Glutamatergic neuron (in vitro differentiated cells): ENCODE measurements around the gene KRT71. TPM values are rescaled to one million over a fixed set of nuclear protein-coding genes. Genes with fewer than 3 reads are reported as not detected.

Source experiments
- DNase-seq: peaks from one replicate; pipeline ENCODE4 v3.0.0; 2022
- H3K27ac Mint-ChIP-seq: one replicate; pipeline ENCODE4 v1.8.0; 2020; ENCODE audit warnings: mild to moderate bottlenecking, mixed read lengths, inconsistent platforms; ENCODE audit not compliant: unreplicated experiment
- H3K27me3 Mint-ChIP-seq: one replicate; pipeline ENCODE4 v1.8.0; 2020; ENCODE audit warnings: mild to moderate bottlenecking, moderate library complexity, mixed read lengths, inconsistent platforms; ENCODE audit not compliant: unreplicated experiment
- H3K36me3 Mint-ChIP-seq: one replicate; pipeline ENCODE4 v1.8.0; 2020; ENCODE audit warnings: mild to moderate bottlenecking, mixed read lengths, inconsistent platforms; ENCODE audit not compliant: unreplicated experiment
- H3K4me1 Mint-ChIP-seq: one replicate; pipeline ENCODE4 v1.8.0; 2020; ENCODE audit warnings: mild to moderate bottlenecking, low read depth, mixed read lengths, inconsistent platforms; ENCODE audit not compliant: unreplicated experiment
- H3K4me3 Mint-ChIP-seq: one replicate; pipeline ENCODE4 v1.8.0; 2020; ENCODE audit warnings: mild to moderate bottlenecking, mixed read lengths, inconsistent platforms; ENCODE audit not compliant: unreplicated experiment
- H3K9me3 Mint-ChIP-seq: one replicate; pipeline ENCODE4 v1.8.0; 2020; ENCODE audit warnings: mild to moderate bottlenecking, moderate library complexity, mixed read lengths, inconsistent platforms; ENCODE audit not compliant: unreplicated experiment
- total RNA-seq: library from RNA; stranded (reverse); fragmentation: NEBNext Ultra II Directional; extraction: Animal tissue kit (Norgen Biotek cat#: 25700); gene quantifications from one replicate; pipeline ENCODE4 v1.2.1, GENCODE V29; 2021; ENCODE audit not compliant: unreplicated experiment
- TF ChIP-seq, protein P1 (sequence below): fragments of 200-600 bp; sonication (generic); IDR thresholded peaks from one replicate; pipeline ENCODE4 v1.5.0; 2021; ENCODE audit not compliant: partially characterized antibody, unreplicated experiment

Gene KRT71
- total RNA-seq, 1 donor from 2014 or later, result not detected

DNA sequence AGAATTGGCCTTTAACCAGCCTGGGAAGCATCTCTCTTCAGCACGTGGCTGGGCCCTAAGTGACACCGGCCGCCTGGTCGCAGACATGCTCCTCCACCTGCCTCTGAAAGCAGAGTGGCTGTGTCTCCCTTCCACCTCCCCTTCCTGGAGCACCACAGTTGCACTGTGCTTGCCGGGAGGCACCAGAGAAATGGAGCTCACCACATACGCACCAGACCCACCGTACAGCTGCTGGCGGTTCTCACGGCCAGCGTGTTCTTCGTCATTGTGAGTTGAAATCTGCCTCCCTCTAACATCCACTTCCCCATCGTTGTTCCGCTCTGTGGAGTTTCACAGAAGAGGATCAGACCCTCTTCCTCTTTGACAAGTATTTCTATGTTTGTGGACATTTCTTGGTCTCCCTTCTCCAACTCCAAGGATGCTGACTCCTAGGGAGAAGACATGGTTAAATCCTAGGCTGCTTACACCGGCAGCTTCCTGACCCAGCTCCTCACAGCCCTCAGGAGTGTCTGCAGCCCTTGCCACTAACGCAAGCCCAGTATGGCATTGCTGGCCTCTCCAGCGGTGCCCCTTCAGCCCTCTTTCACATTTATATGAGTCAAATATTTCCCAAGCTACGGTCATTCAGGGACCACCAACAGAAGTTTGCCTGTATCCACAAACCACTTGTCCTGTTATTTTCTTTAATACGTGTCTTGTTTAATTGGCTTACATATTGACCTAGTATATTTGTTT lies 21.2 kb downstream of the KRT71 start:
- no peak for DNase-seq
- TF ChIP-seq, protein P1, sequence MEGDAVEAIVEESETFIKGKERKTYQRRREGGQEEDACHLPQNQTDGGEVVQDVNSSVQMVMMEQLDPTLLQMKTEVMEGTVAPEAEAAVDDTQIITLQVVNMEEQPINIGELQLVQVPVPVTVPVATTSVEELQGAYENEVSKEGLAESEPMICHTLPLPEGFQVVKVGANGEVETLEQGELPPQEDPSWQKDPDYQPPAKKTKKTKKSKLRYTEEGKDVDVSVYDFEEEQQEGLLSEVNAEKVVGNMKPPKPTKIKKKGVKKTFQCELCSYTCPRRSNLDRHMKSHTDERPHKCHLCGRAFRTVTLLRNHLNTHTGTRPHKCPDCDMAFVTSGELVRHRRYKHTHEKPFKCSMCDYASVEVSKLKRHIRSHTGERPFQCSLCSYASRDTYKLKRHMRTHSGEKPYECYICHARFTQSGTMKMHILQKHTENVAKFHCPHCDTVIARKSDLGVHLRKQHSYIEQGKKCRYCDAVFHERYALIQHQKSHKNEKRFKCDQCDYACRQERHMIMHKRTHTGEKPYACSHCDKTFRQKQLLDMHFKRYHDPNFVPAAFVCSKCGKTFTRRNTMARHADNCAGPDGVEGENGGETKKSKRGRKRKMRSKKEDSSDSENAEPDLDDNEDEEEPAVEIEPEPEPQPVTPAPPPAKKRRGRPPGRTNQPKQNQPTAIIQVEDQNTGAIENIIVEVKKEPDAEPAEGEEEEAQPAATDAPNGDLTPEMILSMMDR, result no peak
- H3K4me3 Mint-ChIP-seq, result no peak overlapping the region
- H3K36me3 Mint-ChIP-seq, result no peaks in the 10 kb centered on the region
- peaks cover 5% of the 10 kb centered on the region for H3K9me3 Mint-ChIP-seq
- no peaks in the 10 kb centered on the region for H3K4me1 Mint-ChIP-seq
- no peak overlapping the region for H3K27ac Mint-ChIP-seq
- peaks cover 6% of the 10 kb centered on the region for H3K27me3 Mint-ChIP-seq

DNA sequence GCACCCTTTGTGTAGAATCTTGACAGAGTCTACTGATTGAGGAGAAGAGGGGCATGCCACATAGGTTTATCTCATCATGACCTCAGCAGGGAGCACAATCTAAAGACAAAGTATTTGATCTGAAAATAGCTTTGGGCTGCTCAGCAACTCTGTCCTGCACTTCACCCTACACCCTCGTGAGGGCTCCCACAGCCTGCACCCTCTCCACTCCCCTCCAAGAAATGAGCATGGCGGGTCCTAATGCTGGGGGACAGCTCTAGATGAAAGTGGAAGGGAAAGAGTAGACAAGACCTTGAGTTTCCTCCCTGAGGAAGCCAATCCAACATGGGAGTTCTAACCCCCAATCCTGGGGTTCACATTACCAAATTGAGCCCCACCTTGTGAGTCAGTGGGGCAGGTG lies 22.0 kb downstream of the KRT71 start:
- Mint-ChIP-seq H3K27me3 (peaks cover 3% of the 10 kb centered on the region), H3K9me3 (peaks cover 5% of the 10 kb centered on the region), H3K27ac (no peak overlapping the region), H3K4me1 (no peaks in the 10 kb centered on the region), H3K4me3 (no peak overlapping the region), H3K36me3 (no peaks in the 10 kb centered on the region)
- no peak for DNase-seq
- TF ChIP-seq, protein P1, result no peak

DNA sequence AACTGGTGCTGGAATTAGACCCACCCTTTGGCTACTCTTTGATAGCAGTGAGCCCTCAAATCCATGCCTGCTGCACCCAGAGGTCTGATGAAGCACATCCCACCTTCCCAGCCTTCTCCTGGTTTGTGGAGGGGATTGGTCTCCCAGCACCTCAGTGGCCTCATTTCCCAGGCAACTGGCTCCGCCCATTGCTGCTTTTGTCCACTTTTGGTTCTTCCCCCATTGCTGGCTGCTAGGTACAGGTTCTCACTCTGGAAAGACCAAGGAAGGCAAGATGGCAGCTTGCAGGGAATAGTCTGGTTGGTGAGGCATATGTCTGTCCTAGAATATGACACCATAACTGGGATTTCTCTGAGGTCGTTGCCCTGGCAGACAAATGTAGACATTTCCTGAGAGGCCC lies 22.6 kb downstream of the KRT71 start:
- H3K4me1 Mint-ChIP-seq, result no peaks in the 10 kb centered on the region
- H3K27me3 Mint-ChIP-seq, result peaks cover 3% of the 10 kb centered on the region
- H3K27ac Mint-ChIP-seq, result no peak overlapping the region
- no peak for DNase-seq
- H3K9me3 Mint-ChIP-seq, result peaks cover 5% of the 10 kb centered on the region
- no peaks in the 10 kb centered on the region for H3K36me3 Mint-ChIP-seq
- TF ChIP-seq, protein P1, result no peak
- no peak overlapping the region for H3K4me3 Mint-ChIP-seq

DNA sequence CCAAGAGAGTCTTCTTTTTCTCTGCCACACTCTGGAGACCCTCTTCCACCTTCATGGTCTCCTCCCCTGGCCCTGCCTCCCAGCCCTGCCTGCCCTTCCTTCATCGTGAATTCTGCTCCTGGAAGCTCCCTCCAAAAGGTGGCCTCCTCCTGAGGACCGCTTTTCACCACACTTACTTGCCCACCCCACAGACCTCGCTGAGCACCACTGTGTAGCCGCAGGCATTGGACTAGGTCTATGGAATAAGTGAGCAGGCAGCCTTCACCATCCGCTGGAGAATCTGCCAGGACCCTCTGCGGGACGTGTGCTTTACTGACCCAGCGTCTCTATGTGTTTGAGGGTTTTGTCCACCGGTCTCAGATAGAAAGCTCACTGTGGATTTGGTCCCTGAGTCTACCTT lies 23.1 kb downstream of the KRT71 start:
- TF ChIP-seq, protein P1, result no peak
- no peak for DNase-seq
- Mint-ChIP-seq H3K36me3 (no peaks in the 10 kb centered on the region), H3K9me3 (peaks cover 5% of the 10 kb centered on the region), H3K27me3 (peaks cover 3% of the 10 kb centered on the region), H3K27ac (no peak overlapping the region), H3K4me3 (no peak overlapping the region), H3K4me1 (no peaks in the 10 kb centered on the region)

DNA sequence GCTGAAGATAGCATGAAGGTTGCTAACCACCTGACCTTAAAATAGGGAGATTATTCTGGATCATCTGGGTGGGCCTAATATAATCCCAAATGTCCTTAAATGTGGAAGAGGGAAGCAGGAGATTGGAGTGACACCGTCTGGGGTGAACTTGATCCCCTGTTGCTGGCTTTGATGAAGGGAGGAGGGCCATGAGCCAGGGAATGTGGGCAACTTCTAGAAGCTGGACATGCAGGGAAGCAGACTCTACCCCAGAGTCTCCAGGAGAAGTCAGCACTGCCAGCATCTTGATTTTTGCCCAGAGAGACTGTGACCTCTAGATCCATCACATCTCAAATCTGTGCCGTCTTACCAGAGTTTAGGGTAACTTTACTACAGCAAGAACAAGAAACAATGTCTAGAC lies 23.5 kb downstream of the KRT71 start:
- peaks cover 5% of the 10 kb centered on the region for H3K9me3 Mint-ChIP-seq
- TF ChIP-seq, protein P1, result no peak
- peaks cover 3% of the 10 kb centered on the region for H3K27me3 Mint-ChIP-seq

More for the DNA sequence above, 23.5 kb downstream of the KRT71 start:
- H3K27ac Mint-ChIP-seq, result no peak overlapping the region
- H3K4me3 Mint-ChIP-seq, result no peak overlapping the region
- DNase-seq, result no peak
- no peaks in the 10 kb centered on the region for H3K4me1 Mint-ChIP-seq
- H3K36me3 Mint-ChIP-seq, result no peaks in the 10 kb centered on the region
